Central memory CD8-positive, alpha-beta T cell (primary cell): ENCODE data around the gene DBN1.

Source experiments
- ATAC-seq: fragments of 150-1000 bp; cut with Tn5 transposase; replicated peaks from 2 replicates; pipeline ENCODE4 v1.10.0; 2022; ENCODE audit warnings: mild to moderate bottlenecking, moderate FRiP score, moderate number of reproducible peaks; ENCODE audit not compliant: poor library complexity, severe bottlenecking; ENCODE audit errors: extremely low read depth
- DNase-seq, 2 donors: peaks; one replicate each; pipeline ENCODE4 v3.0.0; 2021; ENCODE audit warnings: low spot score in 2 of 2
- H3K27ac Mint-ChIP-seq: one replicate; pipeline ENCODE4 v1.8.0; 2022; ENCODE audit warnings: low read depth, mild to moderate bottlenecking, moderate library complexity, mixed read lengths
- H3K27me3 Mint-ChIP-seq: one replicate; pipeline ENCODE4 v1.8.0; 2022; ENCODE audit warnings: mixed read lengths
- H3K36me3 Mint-ChIP-seq: one replicate; pipeline ENCODE4 v1.8.0; 2022; ENCODE audit warnings: mild to moderate bottlenecking, moderate library complexity, mixed read lengths; ENCODE audit not compliant: insufficient read depth
- H3K4me1 Mint-ChIP-seq: one replicate; pipeline ENCODE4 v1.8.0; 2022; ENCODE audit warnings: mixed read lengths
- H3K4me3 Mint-ChIP-seq: one replicate; pipeline ENCODE4 v1.8.0; 2022; ENCODE audit warnings: mild to moderate bottlenecking, moderate library complexity, mixed read lengths
- H3K9me3 Mint-ChIP-seq: one replicate; pipeline ENCODE4 v1.8.0; 2022; ENCODE audit warnings: mixed read lengths

The DBN1 gene

DNA sequence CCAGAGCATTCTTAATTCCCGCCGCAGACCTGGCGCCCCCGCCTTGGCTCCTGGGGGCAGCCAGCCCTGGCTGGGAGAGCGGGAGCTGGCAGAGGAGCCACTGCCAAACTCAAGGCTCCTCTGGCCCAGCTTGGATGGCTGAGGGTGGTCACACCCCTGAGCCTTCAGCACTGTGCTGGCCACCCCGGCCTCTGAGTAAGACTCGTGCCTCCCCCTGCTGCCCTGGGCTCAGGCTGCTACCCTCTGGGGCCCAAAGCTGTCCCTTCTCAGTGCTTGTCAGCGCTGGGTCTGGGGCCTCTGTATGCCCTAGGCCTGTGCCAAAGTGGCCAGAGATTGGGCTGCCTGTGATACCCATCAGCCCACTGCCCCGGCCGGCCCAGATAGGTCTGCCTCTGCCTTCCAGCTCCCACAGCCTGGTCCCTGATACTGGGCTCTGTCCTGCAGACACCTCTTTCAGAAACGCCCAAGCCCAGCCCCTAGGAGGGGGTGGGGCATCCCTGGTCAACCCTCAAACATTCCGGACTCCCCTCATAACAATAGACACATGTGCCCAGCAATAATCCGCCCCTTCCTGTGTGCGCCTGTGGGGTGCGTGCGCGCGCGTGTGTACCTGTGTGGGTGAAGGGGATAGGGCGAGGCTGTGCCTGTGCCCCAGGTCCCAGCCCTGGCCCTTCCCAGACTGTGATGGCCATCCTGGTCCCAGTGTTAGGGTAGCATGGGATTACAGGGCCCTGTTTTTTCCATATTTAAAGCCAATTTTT, 31.2 kb downstream of the DBN1 start:
- peaks cover 57% of the 10 kb centered on the region for H3K4me1 Mint-ChIP-seq
- no peaks in the 10 kb centered on the region for H3K27me3 Mint-ChIP-seq
- no peak for ATAC-seq
- no peaks in the 10 kb centered on the region for H3K9me3 Mint-ChIP-seq
- H3K36me3 Mint-ChIP-seq = peaks cover 37% of the 10 kb centered on the region
- peak overlapping the region; percentile 68 for H3K27ac Mint-ChIP-seq
- H3K4me3 Mint-ChIP-seq = no peak overlapping the region
- no peak for DNase-seq

DNA sequence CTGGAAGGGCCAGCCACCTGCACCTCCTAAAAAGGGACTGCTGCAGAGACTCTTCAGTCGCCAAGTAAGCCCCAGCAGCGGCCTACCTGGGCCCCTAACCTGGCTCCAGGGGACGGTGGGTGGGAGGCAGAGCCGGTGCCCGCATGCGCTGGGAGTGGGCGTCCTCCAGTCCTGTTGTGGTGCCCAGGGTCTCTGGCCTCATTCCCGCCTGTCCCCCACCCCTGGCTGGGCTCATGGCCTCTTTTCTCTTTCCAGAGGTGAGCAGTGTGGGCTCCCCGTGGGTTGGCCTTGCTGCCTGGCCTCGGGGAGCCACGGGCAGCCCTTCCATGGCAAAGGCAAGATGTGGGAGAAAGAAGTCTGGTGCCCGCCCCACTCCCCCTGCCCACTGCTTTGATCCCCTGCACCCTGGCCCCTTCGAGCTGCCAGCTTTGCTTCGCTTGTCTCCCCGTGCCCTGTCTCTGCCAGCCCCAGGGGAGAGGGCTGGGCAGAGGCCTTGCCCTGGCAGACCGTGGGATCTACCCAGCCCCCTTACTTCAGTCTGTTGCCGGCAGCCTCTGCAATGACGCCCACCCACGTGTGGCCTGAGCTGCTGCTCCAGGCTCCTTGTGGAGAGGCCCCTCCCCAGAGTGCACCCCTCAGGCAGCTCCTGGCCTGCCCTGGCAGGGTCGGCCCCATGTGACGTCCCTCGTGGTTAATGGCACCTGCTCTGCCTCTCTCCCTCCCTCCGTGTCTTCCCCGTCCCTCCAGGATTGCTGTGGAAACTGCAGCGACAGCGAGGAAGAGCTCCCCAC, 32.2 kb downstream of the DBN1 start:
- Mint-ChIP-seq H3K27ac (peak overlapping the region; percentile 68), H3K4me3 (no peak overlapping the region), H3K4me1 (peaks cover 64% of the 10 kb centered on the region), H3K36me3 (peaks cover 45% of the 10 kb centered on the region), H3K27me3 (no peaks in the 10 kb centered on the region), H3K9me3 (no peaks in the 10 kb centered on the region)
- ATAC-seq (no peak), DNase-seq (no peak)

DNA sequence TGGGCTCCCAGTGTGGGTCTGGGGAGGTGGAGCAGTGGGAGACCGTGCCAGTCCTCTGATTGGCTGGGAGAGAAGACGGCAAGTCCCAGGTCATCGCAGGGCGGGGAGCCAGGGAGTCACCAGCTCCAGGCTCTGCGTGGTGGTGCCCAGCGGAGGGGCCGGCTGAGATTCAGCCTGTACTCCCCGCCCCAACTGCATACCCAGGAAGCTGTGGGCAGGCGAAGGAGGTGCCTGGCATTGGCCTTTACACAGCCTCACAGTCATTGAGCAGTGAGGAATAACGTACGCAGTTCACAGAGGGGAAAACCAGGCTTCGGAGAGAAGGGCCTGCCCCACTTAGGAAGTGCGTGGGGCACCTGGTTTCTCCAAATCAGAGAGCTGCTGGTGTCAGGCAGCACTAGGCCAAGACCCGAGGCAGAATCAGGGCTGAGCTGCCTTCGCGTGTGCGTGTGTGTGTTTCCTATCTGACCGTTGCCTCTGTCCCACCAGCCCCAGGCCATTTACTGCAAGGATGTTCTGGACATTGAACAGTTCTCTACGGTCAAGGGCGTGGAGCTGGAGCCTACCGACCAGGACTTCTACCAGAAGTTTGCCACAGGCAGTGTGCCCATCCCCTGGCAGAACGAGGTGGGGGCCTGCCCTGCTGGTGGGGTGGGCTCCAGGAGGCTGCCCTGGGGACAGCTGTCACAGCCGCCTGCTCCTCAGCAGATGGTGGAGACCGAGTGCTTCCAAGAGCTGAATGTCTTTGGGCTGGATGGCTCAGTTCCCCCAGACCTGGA, 33.0 kb downstream of the DBN1 start:
- Mint-ChIP-seq H3K4me3 (peak overlapping the region; percentile 20), H3K27me3 (no peaks in the 10 kb centered on the region), H3K9me3 (no peaks in the 10 kb centered on the region), H3K4me1 (peaks cover 56% of the 10 kb centered on the region), H3K36me3 (peaks cover 50% of the 10 kb centered on the region), H3K27ac (peak overlapping the region; percentile 84)
- ATAC-seq (peak; percentile 64), DNase-seq (no peak)

DNA sequence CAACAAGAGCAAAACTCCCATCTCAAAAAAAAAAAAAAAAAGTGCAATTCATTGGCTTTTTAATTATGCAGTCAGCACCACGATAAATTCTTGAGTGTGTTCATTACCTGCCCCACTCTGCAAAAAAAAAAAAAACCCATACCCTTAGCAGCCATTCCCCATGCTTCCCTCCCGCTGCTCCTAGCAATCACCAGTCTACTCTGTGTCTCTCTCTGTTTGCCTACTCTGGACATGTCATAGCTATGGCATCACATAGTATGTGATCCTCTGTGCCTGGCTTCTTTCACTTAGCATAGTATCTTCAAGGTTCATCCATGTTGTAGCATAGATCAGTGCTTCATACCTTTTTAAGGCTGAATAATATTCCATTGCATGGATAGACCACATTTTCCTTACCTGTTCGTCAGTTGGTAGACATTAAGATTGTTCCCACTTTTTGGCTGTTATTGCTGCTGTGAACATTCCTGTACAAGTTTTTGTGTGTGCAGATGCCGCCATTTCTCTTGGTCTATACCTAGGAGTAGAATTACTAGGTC, 33.8 kb downstream of the DBN1 start:
- Mint-ChIP-seq H3K4me1 (peaks cover 48% of the 10 kb centered on the region), H3K27me3 (no peaks in the 10 kb centered on the region), H3K27ac (peak overlapping the region; percentile 84), H3K36me3 (peaks cover 56% of the 10 kb centered on the region), H3K4me3 (no peak overlapping the region), H3K9me3 (no peaks in the 10 kb centered on the region)
- DNase-seq (no peak), ATAC-seq (no peak)

DNA sequence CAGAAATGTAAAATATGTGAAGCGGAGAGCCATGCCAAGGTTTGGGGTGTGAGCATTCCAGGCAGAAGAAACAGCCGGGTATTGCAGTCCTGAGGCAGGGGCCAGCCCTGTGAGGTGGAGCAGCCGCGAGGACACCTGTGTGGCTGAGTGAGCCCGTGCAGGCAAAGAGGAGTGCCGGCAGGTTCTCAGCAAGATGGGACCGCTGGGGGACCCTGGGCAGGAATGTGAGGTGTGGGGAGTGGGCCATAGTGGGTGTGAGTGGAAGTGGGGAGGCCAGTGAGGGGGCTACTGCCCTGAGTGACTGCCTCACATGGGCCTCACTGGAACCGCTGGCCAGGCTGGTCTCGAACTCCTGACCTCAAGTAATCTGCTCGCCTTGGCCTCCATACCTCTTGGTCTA, 35.0 kb downstream of the DBN1 start:
- Mint-ChIP-seq H3K27ac (peak overlapping the region; percentile 16), H3K4me3 (no peak overlapping the region), H3K9me3 (no peaks in the 10 kb centered on the region), H3K36me3 (peaks cover 65% of the 10 kb centered on the region), H3K4me1 (peaks cover 45% of the 10 kb centered on the region), H3K27me3 (no peaks in the 10 kb centered on the region)
- DNase-seq (no peak), ATAC-seq (no peak)

DNA sequence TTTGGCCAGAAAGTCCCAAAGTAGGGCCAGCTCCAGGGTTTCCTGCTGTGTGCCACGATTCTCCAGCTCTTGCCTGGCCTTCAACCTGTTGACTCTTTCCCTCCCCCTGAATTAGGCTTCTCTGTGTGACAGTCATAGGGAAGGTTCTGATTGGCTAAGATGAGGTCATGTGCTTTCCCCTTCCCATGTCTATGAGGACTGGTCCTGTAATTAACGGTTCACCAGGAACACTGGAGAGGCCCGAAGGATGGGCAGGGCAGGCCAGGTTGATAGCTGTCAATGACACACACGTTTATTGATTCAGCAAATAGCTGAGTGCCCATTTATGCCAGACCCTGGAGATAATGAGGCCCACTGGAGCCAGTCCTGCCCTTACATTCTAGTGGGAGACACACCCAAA, 35.8 kb downstream of the DBN1 start:
- no peaks in the 10 kb centered on the region for H3K27me3 Mint-ChIP-seq
- H3K9me3 Mint-ChIP-seq = no peaks in the 10 kb centered on the region
- peak overlapping the region; percentile 16 for H3K27ac Mint-ChIP-seq
- H3K4me3 Mint-ChIP-seq = no peak overlapping the region
- peaks cover 43% of the 10 kb centered on the region for H3K4me1 Mint-ChIP-seq
- no peak for ATAC-seq
- peaks cover 70% of the 10 kb centered on the region for H3K36me3 Mint-ChIP-seq
- DNase-seq = no peak

DNA sequence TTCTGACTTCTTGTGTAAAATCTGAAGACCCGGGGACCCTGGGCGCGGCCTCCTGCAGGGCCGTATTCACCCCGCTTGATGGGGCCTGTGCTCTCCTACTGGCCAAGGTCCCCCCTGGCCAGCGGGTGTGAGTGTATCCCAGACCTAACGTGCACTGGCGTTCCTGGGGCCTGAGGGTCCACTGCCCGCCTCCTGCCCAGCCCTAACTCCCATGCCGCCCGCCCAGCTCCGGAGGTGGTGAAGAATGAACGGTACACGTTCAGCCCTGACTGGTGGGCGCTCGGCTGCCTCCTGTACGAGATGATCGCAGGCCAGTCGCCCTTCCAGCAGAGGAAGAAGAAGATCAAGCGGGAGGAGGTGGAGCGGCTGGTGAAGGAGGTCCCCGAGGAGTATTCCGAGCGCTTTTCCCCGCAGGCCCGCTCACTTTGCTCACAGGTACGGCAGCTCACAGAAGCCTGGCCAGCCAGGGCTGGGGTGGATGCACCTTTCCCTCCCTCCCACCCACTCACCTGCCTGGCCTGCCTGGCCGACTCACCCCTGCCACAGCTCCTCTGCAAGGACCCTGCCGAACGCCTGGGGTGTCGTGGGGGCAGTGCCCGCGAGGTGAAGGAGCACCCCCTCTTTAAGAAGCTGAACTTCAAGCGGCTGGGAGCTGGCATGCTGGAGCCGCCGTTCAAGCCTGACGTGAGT, 37.4 kb downstream of the DBN1 start:
- peaks cover 76% of the 10 kb centered on the region for H3K36me3 Mint-ChIP-seq
- H3K27me3 Mint-ChIP-seq = no peaks in the 10 kb centered on the region
- no peaks in the 10 kb centered on the region for H3K9me3 Mint-ChIP-seq
- no peak for DNase-seq
- peak overlapping the region; percentile 73 for H3K27ac Mint-ChIP-seq
- no peak overlapping the region for H3K4me3 Mint-ChIP-seq
- ATAC-seq = no peak
- H3K4me1 Mint-ChIP-seq = peaks cover 51% of the 10 kb centered on the region

DNA sequence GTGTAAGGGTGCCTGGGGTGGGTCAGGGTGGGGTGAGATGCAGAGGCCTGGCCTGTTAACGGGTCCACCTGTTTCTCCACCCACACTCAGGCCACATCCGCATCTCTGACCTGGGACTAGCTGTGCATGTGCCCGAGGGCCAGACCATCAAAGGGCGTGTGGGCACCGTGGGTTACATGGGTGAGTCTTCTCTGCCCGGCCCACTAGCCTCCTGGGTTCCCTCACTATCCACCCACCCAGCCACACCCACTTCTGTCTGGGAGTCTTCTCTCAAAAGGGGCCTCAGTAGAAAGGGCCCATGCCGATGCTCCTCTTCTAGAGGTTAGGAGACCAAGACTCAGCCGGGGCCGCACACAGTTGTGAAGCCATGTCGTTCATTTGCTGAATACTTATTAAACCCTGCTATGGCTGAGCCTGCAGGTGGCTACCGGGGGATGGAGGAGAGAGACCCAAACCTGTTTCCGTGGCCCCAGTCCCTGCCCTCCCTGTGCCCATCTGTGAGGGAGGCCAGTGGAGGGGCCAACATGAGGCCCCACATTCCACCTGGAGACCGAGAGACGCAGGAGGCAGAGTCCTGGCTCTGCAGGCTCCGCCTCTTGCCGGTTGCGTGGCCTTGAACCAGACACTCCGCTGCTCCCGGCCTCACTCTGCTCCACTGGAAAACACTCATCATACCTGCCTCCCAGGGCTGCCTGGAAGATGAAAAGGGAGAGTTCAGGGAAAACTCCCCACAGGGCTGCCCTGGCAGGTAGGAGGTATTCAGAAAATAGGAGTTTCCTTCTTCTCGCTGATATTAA, 38.3 kb downstream of the DBN1 start:
- H3K27me3 Mint-ChIP-seq = no peaks in the 10 kb centered on the region
- no peaks in the 10 kb centered on the region for H3K9me3 Mint-ChIP-seq
- no peak for ATAC-seq
- no peak for DNase-seq
- peak overlapping the region; percentile 80 for H3K4me3 Mint-ChIP-seq
- H3K36me3 Mint-ChIP-seq = peaks cover 82% of the 10 kb centered on the region
- H3K27ac Mint-ChIP-seq = no peak overlapping the region
- H3K4me1 Mint-ChIP-seq = peaks cover 55% of the 10 kb centered on the region

DNA sequence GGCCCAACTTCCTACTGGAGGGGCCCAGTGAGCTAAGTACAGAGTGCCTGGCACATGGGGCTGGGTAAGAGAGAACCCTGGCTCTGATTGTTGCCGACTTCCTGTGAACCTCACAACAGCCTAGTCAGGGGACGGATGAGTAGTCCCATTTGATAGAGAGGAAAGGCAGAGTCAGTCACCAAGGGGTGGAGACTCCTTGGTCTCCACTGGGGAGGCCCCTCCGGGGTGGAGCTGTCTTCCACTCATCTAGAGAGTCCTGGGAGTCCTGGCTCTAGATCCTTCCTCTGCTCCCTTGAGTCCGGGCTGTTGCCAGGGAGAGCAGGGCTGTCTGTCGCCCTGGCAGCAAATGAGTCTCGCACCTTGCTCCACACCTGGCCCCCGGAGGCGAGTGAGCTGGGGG, 39.0 kb downstream of the DBN1 start:
- Mint-ChIP-seq H3K36me3 (peaks cover 86% of the 10 kb centered on the region), H3K27me3 (no peaks in the 10 kb centered on the region), H3K27ac (peak overlapping the region; percentile 16), H3K4me1 (peaks cover 55% of the 10 kb centered on the region), H3K4me3 (peak overlapping the region; percentile 80), H3K9me3 (no peaks in the 10 kb centered on the region)
- DNase-seq (no peak), ATAC-seq (peak; percentile 26)

DNA sequence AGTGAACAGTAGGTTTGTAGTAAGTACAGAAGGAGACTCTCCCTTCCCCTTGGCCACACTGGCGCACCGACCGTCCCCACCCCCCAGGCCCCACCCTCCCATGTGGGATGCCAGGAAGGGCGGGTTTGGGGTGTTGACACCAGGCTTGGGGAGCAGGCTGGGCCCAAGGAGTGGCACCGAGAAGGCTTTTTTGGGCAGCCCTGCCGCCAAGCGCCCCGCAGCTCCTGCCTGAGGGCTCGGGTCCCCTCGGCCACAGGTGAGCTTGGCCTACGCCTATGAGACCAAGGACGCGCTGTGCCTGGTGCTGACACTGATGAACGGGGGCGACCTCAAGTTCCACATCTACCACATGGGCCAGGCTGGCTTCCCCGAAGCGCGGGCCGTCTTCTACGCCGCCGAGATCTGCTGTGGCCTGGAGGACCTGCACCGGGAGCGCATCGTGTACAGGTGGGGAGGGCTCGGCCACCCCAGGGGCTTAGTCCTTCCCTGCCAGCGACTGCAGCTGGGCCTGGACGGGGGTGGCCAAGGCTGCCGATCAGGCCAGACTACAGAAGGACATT, 39.7 kb downstream of the DBN1 start:
- peak overlapping the region; percentile 80 for H3K4me3 Mint-ChIP-seq
- no peak for ATAC-seq
- no peaks in the 10 kb centered on the region for H3K27me3 Mint-ChIP-seq
- H3K36me3 Mint-ChIP-seq = peaks cover 87% of the 10 kb centered on the region
- H3K4me1 Mint-ChIP-seq = peaks cover 60% of the 10 kb centered on the region
- H3K27ac Mint-ChIP-seq = peak overlapping the region; percentile 51
- H3K9me3 Mint-ChIP-seq = no peaks in the 10 kb centered on the region
- DNase-seq = no peak
